ENCODE data around the gene LDLRAD3. TPM values are rescaled to one million over a fixed set of nuclear protein-coding genes. Genes with fewer than 3 reads are reported as not detected.

The LDLRAD3 gene
- total RNA-seq, 2 experiments from 2014 or later, result 0.21 to 0.27 TPM

DNA sequence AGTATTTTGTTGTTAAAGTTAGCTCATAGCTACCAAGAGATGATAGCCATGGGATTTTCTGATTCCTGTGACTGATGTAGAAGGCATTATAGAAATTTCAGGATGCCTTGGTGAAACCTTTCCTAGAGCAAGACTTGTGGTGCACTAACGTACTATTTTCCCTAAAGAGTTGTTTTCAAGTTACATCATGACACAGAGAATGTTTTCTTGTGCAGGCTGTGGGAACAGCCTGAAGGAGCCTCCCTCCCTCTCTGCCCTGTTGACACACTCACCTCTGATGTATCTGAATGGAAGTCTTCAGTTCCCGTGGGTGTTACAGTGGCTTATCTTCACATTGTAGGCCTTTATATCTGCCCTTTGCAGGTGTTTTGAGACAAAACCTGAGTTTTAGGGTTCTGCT is 121.6 kb downstream of the LDLRAD3 start:
- POLR2A ChIA-PET, result no interaction called here
- CTCF ChIA-PET, result no interaction called here

DNA sequence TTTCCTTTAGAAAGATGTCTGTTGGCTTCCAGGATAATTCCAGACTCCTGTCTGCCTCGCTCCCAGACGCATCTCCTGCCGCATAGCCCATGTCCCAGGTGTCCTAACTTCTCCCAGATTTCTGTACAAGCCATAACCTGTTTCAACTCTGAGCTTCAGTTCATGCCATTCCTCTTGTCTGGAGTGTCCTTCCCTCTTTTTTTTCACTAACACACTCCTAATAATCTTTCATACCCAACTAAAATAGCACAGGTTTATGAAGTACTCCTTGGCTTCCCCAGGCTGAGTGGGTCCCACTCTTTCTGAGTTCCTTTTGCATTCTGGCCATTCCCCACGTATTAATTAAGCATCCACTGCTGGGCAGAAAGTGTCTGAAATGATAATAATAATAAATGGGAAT is 123.0 kb downstream of the LDLRAD3 start:
- ChIA-PET CTCF (no interaction called here), POLR2A (no interaction called here)

DNA sequence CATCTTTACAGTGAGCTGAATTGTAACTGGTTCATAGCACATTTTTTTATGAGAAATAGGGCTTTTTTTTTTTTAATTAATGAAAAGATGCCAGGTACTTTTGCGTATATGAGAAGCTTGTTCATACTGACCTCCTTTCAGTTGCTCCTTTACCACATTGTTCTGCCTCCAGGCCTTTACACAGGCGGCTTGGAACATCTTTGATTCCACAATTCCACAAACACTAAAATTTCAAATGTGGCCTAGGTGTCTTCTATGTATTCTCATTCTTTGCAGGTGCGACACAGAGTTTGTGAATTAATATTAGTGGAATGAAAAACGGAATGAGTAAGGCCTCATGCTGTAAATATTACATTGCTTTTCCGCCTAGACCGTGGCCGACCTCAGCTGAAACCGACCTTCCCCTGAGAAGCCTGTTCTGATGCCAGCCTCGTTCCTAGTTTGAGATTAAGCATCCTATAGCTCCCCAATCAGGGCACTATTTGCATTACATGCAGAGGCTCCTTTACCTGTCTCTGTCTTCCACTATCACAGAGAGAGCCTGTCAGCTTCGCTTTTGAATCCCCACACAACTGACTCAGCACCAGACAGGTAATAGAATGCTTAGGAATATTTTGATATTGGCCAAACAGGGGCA is 125.8 kb downstream of the LDLRAD3 start:
- ChIA-PET CTCF (no interaction called here), POLR2A (no interaction called here)

DNA sequence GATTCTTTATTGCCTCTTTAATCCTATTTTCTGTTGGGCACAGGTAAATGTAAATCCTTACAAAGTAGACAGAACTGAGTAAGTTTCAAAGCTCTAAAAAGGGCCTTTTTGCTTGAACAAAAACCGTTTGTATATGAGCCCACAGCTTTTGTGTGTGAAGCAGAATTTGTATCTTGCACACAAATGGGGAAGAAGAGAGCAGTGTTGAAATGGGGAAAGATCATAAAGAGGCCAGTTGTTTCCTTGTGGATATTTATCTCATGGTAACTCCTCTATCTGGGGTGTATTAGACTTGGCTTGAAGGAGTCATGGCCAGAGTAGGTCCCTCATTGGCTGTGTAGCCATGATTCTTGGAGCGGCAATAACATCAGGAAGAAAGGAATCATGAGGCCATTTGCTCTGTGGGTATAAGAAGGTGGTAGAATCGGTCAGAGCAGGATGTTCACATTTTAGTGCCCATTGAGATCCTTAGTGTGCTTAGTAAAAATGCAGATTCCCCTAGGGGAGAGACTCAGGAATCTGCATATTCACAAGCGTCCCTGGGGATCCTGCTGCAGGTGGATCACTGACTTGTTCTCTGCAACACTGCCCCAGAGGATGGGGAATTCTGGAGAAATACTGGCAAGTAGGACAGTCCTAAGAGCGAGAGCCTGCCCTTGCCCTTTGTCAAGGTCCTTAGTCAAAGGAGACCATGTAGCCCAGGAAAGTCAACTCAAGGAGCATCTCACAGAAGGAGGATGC is 126.5 kb downstream of the LDLRAD3 start:
- ChIA-PET CTCF (no interaction called here), POLR2A (no interaction called here)

DNA sequence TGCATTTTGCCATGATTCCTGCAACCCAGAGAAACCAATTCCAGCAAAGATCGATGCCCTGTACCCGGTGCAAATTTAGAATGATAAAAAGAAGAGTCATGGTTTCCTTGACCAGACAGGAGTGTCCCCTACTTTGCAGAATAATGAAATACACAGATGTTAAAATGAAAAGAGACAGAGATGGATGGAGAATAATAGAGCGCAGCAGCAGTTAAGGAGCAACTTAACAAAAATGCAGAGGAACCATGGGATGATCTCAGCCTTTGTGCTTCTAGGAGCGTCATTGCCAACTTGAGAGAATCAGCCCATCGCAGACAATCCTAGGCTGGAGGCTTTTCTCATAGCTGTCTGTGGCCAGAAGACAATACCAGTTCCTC is 127.1 kb downstream of the LDLRAD3 start:
- ChIA-PET POLR2A (no interaction called here), CTCF (no interaction called here)

DNA sequence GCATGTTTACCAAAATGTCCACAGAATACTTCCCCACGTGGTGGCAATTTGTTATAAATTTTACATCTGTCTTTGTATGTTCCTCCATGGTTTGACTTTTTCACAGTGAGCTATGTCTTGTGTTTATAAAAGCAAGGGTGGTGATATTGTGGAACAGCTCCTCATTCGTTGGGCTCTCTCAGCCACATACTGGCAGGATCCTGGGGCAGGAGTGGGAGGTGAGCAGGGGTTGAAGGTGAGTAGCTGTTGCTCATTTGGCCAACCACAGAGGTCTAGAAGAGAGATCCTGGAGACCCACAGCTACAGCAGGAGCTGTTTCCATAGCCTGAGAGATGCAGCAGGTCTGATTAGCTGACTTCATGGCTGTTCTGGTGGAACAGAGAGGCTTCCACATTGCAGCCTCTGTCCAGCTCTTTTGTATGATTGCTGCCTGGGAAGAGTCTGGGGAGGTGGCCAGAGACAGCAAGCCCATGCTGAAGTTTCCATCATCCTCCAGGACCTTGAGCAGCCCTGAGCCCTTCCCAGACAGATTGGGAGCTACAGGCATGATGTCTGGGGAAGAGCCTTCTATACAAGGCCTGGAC is 128.1 kb downstream of the LDLRAD3 start:
- ChIA-PET POLR2A (no interaction called here), CTCF (interaction anchor here (0.6 kb wide), 2 partner anchors 9 to 624 kb away, joined by 3 read pairs; no protein-coding TSS in a partner anchor)

DNA sequence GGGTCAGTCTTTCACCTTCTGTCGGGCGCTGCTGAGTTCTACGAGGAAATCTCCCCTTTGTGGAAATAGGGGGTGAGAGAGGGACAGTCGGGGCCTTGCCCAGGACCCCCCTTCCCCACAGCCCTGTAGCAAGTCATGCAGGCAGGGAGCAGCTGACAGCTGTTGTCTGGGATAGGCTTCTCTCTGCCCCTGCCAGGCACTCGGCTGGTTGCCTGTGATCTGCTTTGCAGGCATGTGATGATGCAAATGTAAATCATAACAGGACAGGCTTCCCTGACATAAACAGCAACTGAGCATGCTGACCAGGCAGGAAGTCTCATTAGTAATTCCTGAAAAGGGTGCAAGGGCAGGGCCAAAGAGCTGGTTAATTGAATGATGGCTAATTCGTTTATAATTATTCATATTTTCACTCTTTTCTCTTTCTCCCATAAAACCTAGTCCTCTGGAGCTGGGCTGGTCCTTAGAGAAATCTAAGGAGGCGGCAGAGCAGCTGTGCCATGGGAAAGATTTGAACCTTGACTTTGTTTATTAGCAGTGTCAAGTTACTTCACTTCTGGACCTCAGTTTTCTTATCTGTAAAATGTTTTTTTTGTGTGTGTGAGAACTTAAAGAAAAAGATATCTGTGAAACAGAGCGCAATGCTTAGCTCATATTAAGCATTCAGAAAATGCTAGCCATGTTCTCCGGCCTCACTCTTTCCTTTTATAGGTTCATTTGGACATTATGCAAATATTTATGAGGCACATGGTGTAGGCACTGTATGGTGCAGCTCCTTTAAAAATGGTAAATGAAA is 129.7 kb downstream of the LDLRAD3 start:
- ChIA-PET CTCF (no interaction called here), POLR2A (no interaction called here)

DNA sequence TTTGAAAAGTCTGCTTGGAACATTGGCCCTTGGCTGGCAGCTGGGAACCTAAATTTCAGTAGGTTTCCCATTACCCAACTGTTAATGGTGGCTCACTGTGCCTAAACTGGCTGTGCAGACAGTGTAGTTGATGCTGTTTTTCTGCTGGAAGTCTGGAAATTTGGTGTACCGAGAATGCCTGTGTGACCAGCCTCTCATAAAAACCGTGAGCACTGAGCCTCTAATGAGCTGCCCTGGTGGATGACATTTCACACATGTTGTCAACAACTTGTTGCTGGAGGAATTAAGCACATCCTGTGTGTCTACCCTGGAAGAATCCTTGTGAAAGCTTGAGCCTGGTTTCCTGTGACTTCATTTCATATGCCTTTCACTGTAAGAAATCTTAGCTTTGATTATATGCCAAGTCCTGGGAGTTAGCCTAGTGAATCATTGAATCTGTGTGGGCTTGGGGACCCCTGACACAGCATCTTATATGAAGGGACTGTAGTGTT is 131.1 kb downstream of the LDLRAD3 start:
- ChIA-PET CTCF (no interaction called here), POLR2A (no interaction called here)

DNA sequence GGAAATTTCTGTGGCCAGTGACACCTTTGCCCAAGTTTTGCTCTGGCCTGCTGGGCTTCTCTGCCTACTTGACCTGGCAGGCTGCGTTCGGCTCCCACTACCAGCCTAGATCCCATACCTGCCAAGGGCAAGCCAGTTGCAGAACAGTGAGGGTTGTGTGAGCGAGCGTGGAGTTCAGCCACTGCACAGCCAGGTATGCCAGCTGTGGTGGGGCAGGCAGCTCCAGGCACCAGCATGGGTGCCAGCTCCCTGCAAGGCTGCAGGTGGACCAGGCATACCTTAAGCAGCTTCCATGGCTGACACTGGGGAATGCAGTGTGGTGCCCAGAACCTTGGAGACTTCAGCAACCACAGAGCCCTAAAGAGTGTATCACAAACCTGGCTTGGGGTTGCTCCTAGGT is 133.5 kb downstream of the LDLRAD3 start:
- ChIA-PET POLR2A (no interaction called here), CTCF (no interaction called here)

DNA sequence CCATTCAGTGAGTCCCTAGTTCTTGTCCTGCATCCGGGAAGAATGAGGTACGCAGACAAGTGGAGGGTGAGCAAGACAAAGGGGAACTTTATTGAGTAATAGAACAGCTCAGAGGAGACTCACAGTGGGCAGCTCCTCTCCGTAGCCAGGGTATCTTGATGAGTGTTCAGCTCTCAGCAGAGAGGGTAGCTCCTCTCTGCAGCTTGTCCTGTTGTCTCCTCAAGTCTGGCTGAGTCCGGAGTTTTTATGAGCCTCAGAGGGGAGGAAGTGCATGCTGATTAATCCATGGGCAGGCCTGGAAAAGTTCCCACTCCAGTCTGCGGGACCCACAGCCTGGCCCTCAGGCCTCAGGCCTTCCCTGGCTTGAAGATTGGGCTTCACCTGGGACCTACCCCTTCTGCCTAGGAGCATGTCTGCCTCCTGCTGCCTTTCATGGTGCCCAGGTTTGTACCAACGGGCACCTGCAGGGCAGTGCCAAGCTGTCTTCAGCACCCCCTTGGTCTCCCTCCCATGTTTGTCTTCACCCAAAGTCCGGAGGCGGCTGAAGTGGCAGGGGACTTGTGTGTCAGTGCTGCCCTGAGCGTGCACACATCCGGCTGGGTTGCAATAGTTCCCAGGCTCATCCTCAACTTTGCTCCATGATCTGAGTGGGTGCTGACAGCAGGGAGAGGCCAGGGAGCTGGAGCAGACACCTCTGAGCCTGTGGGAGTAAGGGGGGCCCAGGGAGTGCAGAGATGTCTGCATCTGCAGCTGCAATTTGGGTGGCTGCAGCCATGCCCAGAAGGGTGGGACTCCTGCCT is 134.2 kb downstream of the LDLRAD3 start:
- ChIA-PET CTCF (no interaction called here), POLR2A (no interaction called here)

DNA sequence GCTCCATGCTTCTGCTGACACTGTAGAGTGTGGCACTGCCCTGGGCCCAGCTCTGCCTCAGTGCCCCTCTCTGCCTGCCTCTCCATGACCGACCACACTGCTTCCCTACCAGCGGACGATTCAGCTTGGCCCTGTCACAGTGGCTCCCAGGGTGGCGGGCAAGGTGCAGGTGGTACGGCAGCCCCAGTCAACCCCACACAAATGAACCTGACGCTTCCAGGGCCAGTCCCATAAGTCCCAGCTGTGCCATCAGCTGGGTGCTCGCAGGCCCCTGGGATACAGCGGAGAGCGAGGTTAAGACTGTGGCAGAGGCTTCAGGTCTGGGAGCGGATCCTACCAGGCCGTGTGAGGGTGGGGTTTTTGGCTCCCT is 134.8 kb downstream of the LDLRAD3 start:
- CTCF ChIA-PET, result no interaction called here
- POLR2A ChIA-PET, result no interaction called here

DNA sequence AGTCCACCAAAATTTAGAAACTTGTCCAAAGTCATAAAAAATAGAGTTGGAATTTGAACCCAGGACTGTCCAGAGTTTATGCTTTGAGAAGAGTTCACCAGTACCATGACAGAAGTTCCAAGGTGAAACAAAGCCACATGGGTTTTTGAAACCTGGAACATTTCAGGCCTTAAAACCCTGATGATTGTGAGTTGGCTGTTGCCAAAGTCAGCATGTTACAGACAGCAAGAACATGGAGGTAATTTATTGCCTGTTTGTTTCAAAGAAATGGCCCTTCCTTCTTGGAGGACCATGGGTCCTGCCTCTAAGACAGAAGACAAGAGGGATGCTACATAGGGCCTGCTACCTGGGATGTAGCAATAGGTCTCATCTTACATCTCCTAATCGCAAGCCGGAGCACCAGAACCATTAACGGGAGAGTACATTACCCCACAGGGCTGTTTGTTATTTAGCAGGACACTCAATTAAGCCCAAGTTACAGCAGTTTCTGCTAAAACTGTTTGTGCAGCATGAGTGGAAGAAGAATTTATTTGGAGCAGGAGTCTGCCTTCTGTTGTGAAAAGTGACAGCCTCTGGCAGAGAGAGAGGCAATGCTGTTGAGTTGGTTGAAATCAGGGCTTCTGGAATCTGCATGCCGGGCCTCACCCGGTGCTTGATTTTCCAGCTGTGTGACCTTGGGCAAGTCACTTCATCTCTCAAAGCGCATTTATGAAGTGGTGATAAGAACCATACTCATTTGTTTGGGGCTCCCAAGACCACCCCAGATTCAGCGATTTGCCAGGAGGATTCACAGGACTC is 136.2 kb downstream of the LDLRAD3 start:
- ChIA-PET CTCF (no interaction called here), POLR2A (no interaction called here)

DNA sequence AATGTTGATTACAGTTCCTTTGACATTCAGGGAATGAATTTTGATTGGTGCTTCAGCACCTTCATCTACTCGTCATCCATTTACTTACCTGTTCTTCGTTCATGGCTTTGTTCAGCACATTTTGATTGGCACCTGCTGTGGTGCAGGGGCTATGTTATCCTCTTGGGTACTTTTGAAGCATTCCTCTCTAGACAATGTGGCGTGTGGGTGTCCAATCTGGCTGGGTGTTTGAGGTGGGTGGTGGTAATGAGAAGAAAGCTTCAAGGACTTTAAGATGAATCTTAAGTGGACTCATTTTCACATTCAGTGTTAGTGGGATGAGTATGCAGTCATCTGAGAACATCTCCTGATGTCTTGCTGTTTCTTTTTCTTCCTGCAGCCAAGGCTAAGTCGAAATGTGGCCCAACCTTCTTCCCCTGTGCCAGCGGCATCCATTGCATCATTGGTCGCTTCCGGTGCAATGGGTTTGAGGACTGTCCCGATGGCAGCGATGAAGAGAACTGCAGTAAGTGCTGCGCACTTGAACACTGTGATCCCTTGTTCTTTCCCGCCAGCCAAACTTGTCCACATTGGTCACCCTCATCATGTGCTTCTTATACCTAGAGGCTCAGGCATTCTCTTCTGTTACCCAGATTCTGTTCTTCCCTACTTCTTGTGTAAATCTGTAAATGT is 137.5 kb downstream of the LDLRAD3 start:
- ChIA-PET CTCF (no interaction called here), POLR2A (no interaction called here)

DNA sequence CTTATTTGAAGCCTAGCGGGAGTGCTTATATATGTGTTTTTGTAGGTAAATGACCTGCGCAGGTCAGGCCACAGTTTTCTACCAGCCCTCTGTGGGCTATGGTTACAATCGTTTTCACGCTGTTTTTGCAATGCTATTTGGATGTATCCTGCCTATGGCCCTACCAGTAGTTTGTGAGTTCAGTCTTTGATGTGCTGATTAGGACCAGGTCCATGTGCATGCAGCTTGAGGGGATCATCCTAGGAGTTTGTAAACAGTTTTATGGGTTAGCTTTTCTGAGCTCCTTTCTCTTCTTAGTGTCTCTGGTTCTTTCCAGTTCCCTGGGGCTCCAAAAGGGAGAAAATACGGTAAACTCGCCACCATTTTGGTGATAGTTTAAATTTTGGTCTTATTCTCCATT is 142.5 kb downstream of the LDLRAD3 start:
- CTCF ChIA-PET, result no interaction called here
- POLR2A ChIA-PET, result no interaction called here

DNA sequence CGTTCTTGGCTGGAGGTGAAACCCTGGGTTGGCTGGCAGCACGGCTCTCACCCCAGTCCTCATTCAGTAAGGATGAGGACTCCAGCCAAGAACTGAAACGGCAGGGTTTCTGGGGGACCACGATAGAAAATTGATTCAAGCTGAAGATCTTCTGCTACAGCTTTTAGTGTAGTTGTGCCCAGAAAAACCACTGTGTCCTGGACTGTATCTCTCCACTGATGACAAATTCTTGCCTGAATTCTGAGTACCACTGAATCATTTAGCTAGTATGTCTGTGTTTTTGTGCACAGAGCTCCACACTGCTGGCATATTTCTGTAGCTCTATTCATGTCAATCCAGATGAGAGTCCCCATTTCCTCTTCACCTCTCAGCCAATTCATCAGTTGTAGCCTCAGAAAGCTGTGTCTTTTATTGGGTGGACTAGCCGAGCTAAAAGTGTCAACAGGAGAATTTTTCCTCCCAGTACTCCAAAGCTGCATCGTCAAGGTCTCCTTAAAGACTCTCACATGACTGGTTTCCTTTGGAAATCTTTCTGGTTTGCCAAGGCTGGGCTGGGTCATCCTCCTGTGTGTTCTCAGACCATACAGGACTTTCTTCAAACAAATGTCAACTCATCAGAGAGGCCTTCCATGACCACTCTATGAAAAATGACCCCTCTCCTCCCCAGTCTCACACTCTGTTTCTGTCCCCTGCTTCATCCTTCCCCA is 144.6 kb downstream of the LDLRAD3 start:
- CTCF ChIA-PET, result no interaction called here
- POLR2A ChIA-PET, result no interaction called here

DNA sequence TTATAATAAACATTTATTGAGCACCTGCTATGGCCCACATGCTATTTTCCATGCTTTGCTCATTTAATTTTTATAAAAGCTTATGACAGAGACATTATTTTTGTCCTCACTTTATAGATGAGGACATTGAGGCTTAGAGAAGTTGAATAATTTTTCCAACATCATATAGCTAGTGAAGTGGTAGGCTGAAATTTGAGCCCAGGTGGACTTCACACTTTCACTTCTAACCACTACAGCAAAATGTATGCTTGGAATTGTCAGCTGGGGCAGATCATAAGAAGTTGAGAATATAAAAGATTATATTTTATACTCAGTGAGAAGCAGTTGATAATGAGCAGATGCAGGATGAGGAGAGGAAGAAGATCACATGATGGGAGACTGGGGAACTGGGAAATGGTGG is 146.1 kb downstream of the LDLRAD3 start:
- ChIA-PET POLR2A (no interaction called here), CTCF (no interaction called here)

DNA sequence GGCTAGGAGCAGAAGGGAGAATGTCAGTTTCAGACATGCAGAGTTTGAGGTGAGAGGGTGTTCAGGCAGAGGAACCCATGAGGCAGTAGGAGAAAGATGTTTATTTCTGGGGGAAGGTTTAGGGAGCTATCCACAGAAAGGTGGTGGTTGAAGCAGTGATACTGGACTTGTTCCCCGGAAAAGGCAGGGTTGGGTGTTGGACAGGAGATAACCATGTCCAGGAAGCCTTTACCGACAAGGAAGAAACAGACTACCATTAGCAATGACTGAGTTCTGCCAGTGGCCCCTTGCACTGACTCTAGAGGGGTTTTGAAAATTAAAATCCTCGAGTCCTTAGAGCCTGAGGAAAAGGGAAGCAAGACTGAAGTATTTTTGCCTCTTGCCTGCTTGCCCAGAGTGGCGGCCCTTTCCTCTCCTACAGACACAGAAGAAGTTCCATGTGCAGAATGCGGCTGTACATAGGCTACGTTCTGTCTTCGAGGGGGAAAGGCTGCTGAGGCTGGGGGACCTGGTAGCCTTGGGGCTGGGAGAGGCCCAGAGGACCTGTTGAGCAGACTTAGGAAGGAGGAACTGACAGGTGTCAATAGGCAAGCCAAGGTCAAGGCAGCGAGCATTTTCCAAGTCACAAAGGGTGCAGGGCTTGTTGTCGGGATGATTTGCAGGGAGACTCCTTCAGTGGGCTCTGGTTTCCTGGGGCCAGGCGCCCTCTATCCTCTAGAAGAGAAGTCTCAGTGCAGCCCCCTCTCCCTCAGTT is 146.7 kb downstream of the LDLRAD3 start:
- CTCF ChIA-PET, result no interaction called here
- POLR2A ChIA-PET, result no interaction called here
